Calu3 (cell line): ENCODE measurements around the gene BCO2. TPM values are rescaled to one million over a fixed set of nuclear protein-coding genes. Genes with fewer than 3 reads are reported as not detected.

Experiments used
- BruUV-seq: library from RNA; stranded (reverse); fragments of 400-500 nt; replicated peaks from 2 replicates; lab custom pipeline; 2021; lab: Mats Ljungman, UMichigan
- CTCF ChIA-PET: fragments of 300-600 bp; sonication (Branson Sonifier 250); formaldehyde crosslinking; loops from one replicate; lab custom pipeline; 2022; ENCODE audit warnings: antibody characterized with exemption; lab: Charles Lee
- DNase-seq: peaks from one replicate; pipeline ENCODE4 v3.0.0; 2022
- H3K27ac Mint-ChIP-seq: one replicate; pipeline ENCODE4 v1.8.0; 2022; ENCODE audit warnings: mixed read lengths; ENCODE audit not compliant: unreplicated experiment
- H3K27me3 Mint-ChIP-seq: one replicate; pipeline ENCODE4 v1.8.0; 2022; ENCODE audit warnings: mixed read lengths; ENCODE audit not compliant: unreplicated experiment
- H3K36me3 Mint-ChIP-seq: one replicate; pipeline ENCODE4 v1.8.0; 2022; ENCODE audit warnings: mild to moderate bottlenecking, moderate library complexity, mixed read lengths; ENCODE audit not compliant: insufficient read depth, unreplicated experiment
- H3K4me1 Mint-ChIP-seq: one replicate; pipeline ENCODE4 v1.8.0; 2022; ENCODE audit warnings: mild to moderate bottlenecking, low read depth, mixed read lengths; ENCODE audit not compliant: unreplicated experiment
- H3K4me3 Mint-ChIP-seq: one replicate; pipeline ENCODE4 v1.8.0; 2022; ENCODE audit warnings: mild to moderate bottlenecking, low read depth, moderate library complexity, mixed read lengths; ENCODE audit not compliant: unreplicated experiment
- H3K9me3 Mint-ChIP-seq: one replicate; pipeline ENCODE4 v1.8.0; 2022; ENCODE audit warnings: low read depth, mixed read lengths; ENCODE audit not compliant: unreplicated experiment
- CTCF ChIP-seq: fragments of 200-600 bp; IDR thresholded peaks from one replicate; pipeline ENCODE4 v1.8.0; 2022; ENCODE audit warnings: antibody characterized with exemption; ENCODE audit not compliant: unreplicated experiment
- intact Hi-C: fragments of 100-400 bp; cut with micrococcal nuclease; formaldehyde crosslinking; loops from one replicate; pipeline ENCODE4 v1.10.0; 2022; ENCODE audit not compliant: unreplicated experiment
- total RNA-seq: library from RNA; stranded (reverse); gene quantifications from 2 replicates; pipeline ENCODE4 v1.2.3, GENCODE V29; 2022

BCO2 gene
- total RNA-seq, 1 experiment from 2014 or later = 13.8 TPM

GRCh38 chr11:112177589-112177988 is 2.3 kb downstream of the BCO2 start:
- H3K9me3 Mint-ChIP-seq = no peaks in the 10 kb centered on the region
- no peak for TF ChIP-seq CTCF

GRCh38 chr11:112178428-112178827 is 3.1 kb downstream of the BCO2 start:
- H3K4me3 Mint-ChIP-seq = peak overlapping the region; percentile 42
- no peaks in the 10 kb centered on the region for H3K27me3 Mint-ChIP-seq
- TF ChIP-seq CTCF = no peak
- no peaks in the 10 kb centered on the region for H3K9me3 Mint-ChIP-seq
- H3K27ac Mint-ChIP-seq = peak overlapping the region; percentile 65
- no TSS peak for BruUV-seq
- DNase-seq = no peak
- H3K36me3 Mint-ChIP-seq = peaks cover 8% of the 10 kb centered on the region
- peaks cover 23% of the 10 kb centered on the region for H3K4me1 Mint-ChIP-seq
- CTCF ChIA-PET = no interaction called here
- intact Hi-C loops = no loop called here

More at GRCh38 chr11:112177589-112177988, 2.3 kb downstream of the BCO2 start:
- CTCF ChIA-PET = no interaction called here
- DNase-seq = no peak
- H3K36me3 Mint-ChIP-seq = peaks cover 8% of the 10 kb centered on the region
- H3K4me3 Mint-ChIP-seq = peak overlapping the region; percentile 28
- H3K27me3 Mint-ChIP-seq = no peaks in the 10 kb centered on the region
- intact Hi-C loops = no loop called here
- peaks cover 23% of the 10 kb centered on the region for H3K4me1 Mint-ChIP-seq
- H3K27ac Mint-ChIP-seq = no peak overlapping the region
- no TSS peak for BruUV-seq

GRCh38 chr11:112178936-112179335 is 3.6 kb downstream of the BCO2 start:
- intact Hi-C loops = no loop called here
- no TSS peak for BruUV-seq
- no peak for TF ChIP-seq CTCF

GRCh38 chr11:112179601-112180000 is 4.3 kb downstream of the BCO2 start:
- no TSS peak for BruUV-seq
- no peak overlapping the region for H3K27ac Mint-ChIP-seq
- intact Hi-C loops = no loop called here
- H3K4me3 Mint-ChIP-seq = no peak overlapping the region
- no peak for TF ChIP-seq CTCF
- CTCF ChIA-PET = no interaction called here
- peaks cover 20% of the 10 kb centered on the region for H3K4me1 Mint-ChIP-seq
- no peaks in the 10 kb centered on the region for H3K27me3 Mint-ChIP-seq
- no peak for DNase-seq
- H3K36me3 Mint-ChIP-seq = peaks cover 8% of the 10 kb centered on the region
- H3K9me3 Mint-ChIP-seq = no peaks in the 10 kb centered on the region

More at GRCh38 chr11:112178936-112179335, 3.6 kb downstream of the BCO2 start:
- Mint-ChIP-seq H3K36me3 (peaks cover 8% of the 10 kb centered on the region), H3K27me3 (no peaks in the 10 kb centered on the region), H3K27ac (peak overlapping the region; percentile 65), H3K9me3 (no peaks in the 10 kb centered on the region), H3K4me1 (peaks cover 23% of the 10 kb centered on the region), H3K4me3 (peak overlapping the region; percentile 42)
- DNase-seq = no peak
- CTCF ChIA-PET = no interaction called here
